ENCODE results near the gene GOLGA5. TPM values are rescaled to one million over a fixed set of nuclear protein-coding genes. Genes with fewer than 3 reads are reported as not detected.

The GOLGA5 gene
- total and polyA plus RNA-seq, 2 donors (not counting 3 experiments of a cell fraction or from before 2014, with no cell fraction given), result 16.3 to 28.9 TPM

GRCh38 chr14:92756446-92756845 lies 37.7 kb upstream of the GOLGA5 start:
- no peaks in the 10 kb centered on the region for H3K79me2 ChIP-seq (ENCODE audit: control insufficient read depth, insufficient read depth, low read length)
- no peaks in the 10 kb centered on the region for H3K4me1 ChIP-seq (ENCODE audit: control insufficient read depth, extremely low read depth, insufficient read depth, low read length)
- ChIA-PET CTCF (no interaction called here), POLR2A (no interaction called here)
- no peak overlapping the region for H3K4me3 ChIP-seq (replicated peaks in 1 of 3; ENCODE audit: insufficient read depth in 1 of 3, low read depth in 1 of 3, low read length in 3 of 3)
- no peaks in the 10 kb centered on the region for H4K20me1 ChIP-seq (replicated peaks; ENCODE audit: control insufficient read depth, extremely low read depth, insufficient read depth, low read length)
- H3K4me2 ChIP-seq (ENCODE audit: insufficient read depth, low read length), result no peak overlapping the region
- no TSS peak for BruUV-seq (replicated peaks)
- H2AFZ ChIP-seq (ENCODE audit: low read depth, low read length), result no peak overlapping the region
- no peaks in the 10 kb centered on the region for H3K9me3 ChIP-seq (replicated peaks; ENCODE audit: control insufficient read depth, insufficient read depth, low read length)
- no peaks in the 10 kb centered on the region for H3K36me3 ChIP-seq (ENCODE audit: control insufficient read depth in 2 of 2, extremely low read depth in 1 of 2, insufficient read depth in 2 of 2, low read length in 2 of 2)
- no peaks in the 10 kb centered on the region for H3K9me1 ChIP-seq (replicated peaks; ENCODE audit: control insufficient read depth, extremely low read depth, insufficient read depth, low read length)
- intact Hi-C loops (cut with micrococcal nuclease) (no loop called here), dilution Hi-C loops (cut with MboI; ENCODE audit: extremely low pct_ligation_motif_present, low sequenced_read_pairs) (no loop called here)
- DNase-seq (ENCODE audit: low read depth, low spot score), result no peak
- H3K27ac ChIP-seq (ENCODE audit: insufficient read depth, low read depth, low read length), result no peak overlapping the region
- no peak for FAIRE-seq
- H3K27me3 ChIP-seq (ENCODE audit: control insufficient read depth in 2 of 2, insufficient read depth in 2 of 2, low read length in 2 of 2), result peaks cover 0 to 2% of the 10 kb centered on the region in 2 experiments
- TF ChIP-seq CTCF (IDR thresholded peaks at IDR 0.05; ENCODE audit: extremely low read depth in 1 of 2, insufficient read depth in 1 of 2, low read depth in 1 of 2, low read length in 2 of 2) (no peak), JUN (IDR thresholded peaks at IDR 0.05; ENCODE audit: borderline replicate concordance, insufficient read depth, insufficient read length, low read depth) (no peak), GATA2 (IDR thresholded peaks at IDR 0.05; ENCODE audit: insufficient read depth, insufficient read length, low read depth, low read length) (no peak), MAX (IDR thresholded peaks at IDR 0.05; ENCODE audit: insufficient read depth, insufficient read length) (no peak), POLR2AphosphoS5 (IDR thresholded peaks at IDR 0.05; ENCODE audit: insufficient read depth, low read depth, low read length) (no peak), MYC (IDR thresholded peaks at IDR 0.05; ENCODE audit: low read depth, low read length) (no peak)
- H3K9ac ChIP-seq (replicated peaks; ENCODE audit: extremely low read depth, insufficient read depth, low read length), result no peak overlapping the region

Data from endothelial cell of umbilical vein (primary cell).